HEK293 (cell line): ENCODE data around the gene CCDC187.

Source experiments
- BCL6B ChIP-seq: fragments of 450-650 bp; formaldehyde crosslinking; IDR thresholded peaks from 2 replicates; pipeline ENCODE4 v1.5.1; 2017; ENCODE audit warnings: missing biosample characterization, missing genetic modification characterization
- CTCF ChIP-seq: fragments of 450-650 bp; formaldehyde crosslinking; IDR thresholded peaks from 2 replicates; pipeline ENCODE4 v1.5.1; 2016; ENCODE audit warnings: missing biosample characterization, missing genetic modification characterization
- ZNF274 ChIP-seq, 2 experiments: fragments of 200-500 bp in 1 of 2; fragments of 450-650 bp in 1 of 2; sonication (Bioruptor generic) in 1 of 2; formaldehyde crosslinking in 1 of 2; IDR thresholded peaks; 2 replicates each; pipeline versions ENCODE4 v1.5.1 to v1.6.1; 2014 to 2016; ENCODE audit warnings: borderline replicate concordance in 1 of 2, inconsistent platforms in 1 of 2, low read length in 1 of 2, missing biosample characterization in 1 of 2, missing genetic modification characterization in 1 of 2

GRCh38 chr9:136245219-136246150 lies 58.4 kb downstream of the CCDC187 start, which contains the start of gene QSOX2:
- TF ChIP-seq BCL6B, result no peak
- TF ChIP-seq ZNF274 (IDR thresholded peaks at IDR 0.05; ENCODE audit: low read length), result no peak
- TF ChIP-seq ZNF274 (tag by site-specific recombination; IDR thresholded peaks at IDR 0.05; ENCODE audit: borderline replicate concordance), result no peak
- 0 out of 2 replicates have a peak, but pooled peaks have one; percentile 26 for TF ChIP-seq CTCF (tag by site-specific recombination)
